Suprapubic skin (tissue), 4 donors: Measurements from ENCODE around the gene APOL3. TPM values are rescaled to one million over a fixed set of nuclear protein-coding genes. Genes with fewer than 3 reads are reported as not detected.
"Not testable (repeated sequence)": the region's sequence is repeated elsewhere in the genome, so short reads cannot be mapped to it uniquely, and the experiment has no call there.

ENCODE experiments used
- DNase-seq, 2 donors: peaks; one replicate each; pipeline ENCODE4 v3.0.0-alpha.2; 2019; ENCODE audit warnings: low spot score in 2 of 2
- H3K27ac ChIP-seq: fragments of 200-600 bp; sonication (generic); one replicate; pipeline ENCODE4 v1.5.1; 2019
- H3K27me3 ChIP-seq: fragments of 200-600 bp; sonication (generic); one replicate; pipeline ENCODE4 v1.5.1; 2019
- H3K36me3 ChIP-seq: fragments of 200-600 bp; sonication (generic); one replicate; pipeline ENCODE4 v1.5.1; 2019
- H3K4me1 ChIP-seq: fragments of 200-600 bp; sonication (generic); one replicate; pipeline ENCODE4 v1.5.1; 2019
- H3K4me3 ChIP-seq: fragments of 200-600 bp; sonication (generic); one replicate; pipeline ENCODE4 v1.5.1; 2019; ENCODE audit warnings: mild to moderate bottlenecking
- H3K9me3 ChIP-seq: fragments of 200-600 bp; sonication (generic); one replicate; pipeline ENCODE4 v1.5.1; 2019
- CTCF ChIP-seq, 2 donors: fragments of 200-600 bp in 1 of 2; fragments of 450-650 bp in 1 of 2; sonication (generic) in 1 of 2; IDR thresholded peaks; one replicate each; pipeline ENCODE4 v1.5.1; 2016 to 2019; ENCODE audit warnings: antibody characterized with exemption in 2 of 2, mild to moderate bottlenecking in 1 of 2, moderate library complexity in 1 of 2
- EP300 ChIP-seq: sonication (generic); formaldehyde crosslinking; IDR thresholded peaks from one replicate; pipeline ENCODE4 v1.6.1; 2017; ENCODE audit warnings: antibody characterized with exemption
- POLR2A ChIP-seq, 2 donors: fragments of 450-650 bp; IDR thresholded peaks; one replicate each; pipeline ENCODE4 v1.6.1; 2017; ENCODE audit warnings: antibody characterized with exemption in 2 of 2, mild to moderate bottlenecking in 2 of 2, moderate library complexity in 2 of 2
- POLR2AphosphoS5 ChIP-seq, 3 donors: sonication (generic); formaldehyde crosslinking; IDR thresholded peaks; one replicate each; pipeline ENCODE4 v1.6.1; 2017; ENCODE audit warnings: antibody characterized with exemption in 3 of 3
- WGBS: methylation state at CpG from one replicate; pipeline ENCODE4 v1.1.5; 2018; 5-methylcytosine and 5-hydroxymethylcytosine counted together
- total RNA-seq, 4 donors: library from RNA; depleted of rRNA; stranded (reverse); fragments of >200 nt; gene quantifications; one replicate each; pipeline ENCODE4 v1.1.0, GENCODE V29; 2016

APOL3 gene
- total RNA-seq, 4 donors from 2014 or later, result 29.7 to 46.7 (median 34.0) TPM

GRCh38 chr22:36191106-36191836 lies 30.7 kb upstream of the APOL3 start:
- 58% methylated on average over 17 of the region's 17 CpGs for WGBS
- H3K4me1 ChIP-seq, result peaks cover 12% of the 10 kb centered on the region
- TF ChIP-seq POLR2AphosphoS5 (IDR thresholded peaks at IDR 0.05) (no peak), CTCF (IDR thresholded peaks at IDR 0.05) (no peak), EP300 (no peak), POLR2A (IDR thresholded peaks at IDR 0.05) (no peak)
- H3K9me3 ChIP-seq, result no peaks in the 10 kb centered on the region
- H3K36me3 ChIP-seq, result no peaks in the 10 kb centered on the region
- DNase-seq, result no peak
- H3K27ac ChIP-seq, result no peak overlapping the region
- H3K27me3 ChIP-seq, result no peaks in the 10 kb centered on the region
- H3K4me3 ChIP-seq, result no peak overlapping the region

- H3K4me1 ChIP-seq, result peaks cover 21% of the 10 kb centered on the region
- H3K36me3 ChIP-seq, H3K27ac ChIP-seq, H3K27me3 ChIP-seq, H3K4me3 ChIP-seq, H3K9me3 ChIP-seq, DNase-seq: not testable (repeated sequence)
- 98% methylated on average over 3 of the region's 6 CpGs for WGBS
Observed at GRCh38 chr22:36187862-36188261, 27.3 kb upstream of the APOL3 start.

GRCh38 chr22:36185828-36186624 lies 25.5 kb upstream of the APOL3 start:
- H3K36me3 ChIP-seq, result no peaks in the 10 kb centered on the region
- no peak overlapping the region for H3K4me3 ChIP-seq
- no peaks in the 10 kb centered on the region for H3K27me3 ChIP-seq
- WGBS, result 86% methylated on average over 14 of the region's 14 CpGs
- H3K9me3 ChIP-seq, result no peaks in the 10 kb centered on the region
- TF ChIP-seq POLR2A (IDR thresholded peaks at IDR 0.05) (no peak), CTCF (IDR thresholded peaks at IDR 0.05) (no peak)
- peaks cover 16% of the 10 kb centered on the region for H3K4me1 ChIP-seq
- no peak overlapping the region for H3K27ac ChIP-seq
- DNase-seq, result no peak

GRCh38 chr22:36184433-36185025 lies 24.0 kb upstream of the APOL3 start:
- Histone ChIP-seq H3K9me3 (no peaks in the 10 kb centered on the region), H3K27ac (no peak overlapping the region), H3K36me3 (no peaks in the 10 kb centered on the region), H3K4me3 (no peak overlapping the region), H3K27me3 (no peaks in the 10 kb centered on the region), H3K4me1 (peaks cover 14% of the 10 kb centered on the region)
- TF ChIP-seq CTCF (IDR thresholded peaks at IDR 0.05) (no peak), POLR2AphosphoS5 (IDR thresholded peaks at IDR 0.05) (no peak), POLR2A (IDR thresholded peaks at IDR 0.05) (no peak), EP300 (no peak)
- WGBS, result 79% methylated on average over 10 of the region's 10 CpGs
- DNase-seq, result no peak

- WGBS, result 95% methylated on average over 7 of the region's 7 CpGs
- Histone ChIP-seq H3K9me3 (no peaks in the 10 kb centered on the region), H3K4me1 (peaks cover 14% of the 10 kb centered on the region), H3K27me3 (no peaks in the 10 kb centered on the region), H3K27ac (no peak overlapping the region), H3K4me3 (no peak overlapping the region), H3K36me3 (no peaks in the 10 kb centered on the region)
- DNase-seq, result no peak
- no peak for TF ChIP-seq POLR2A (IDR thresholded peaks at IDR 0.05)
- no peak for TF ChIP-seq POLR2AphosphoS5 (IDR thresholded peaks at IDR 0.05)
- TF ChIP-seq EP300, result no peak
- no peak for TF ChIP-seq CTCF (IDR thresholded peaks at IDR 0.05)
Observed at GRCh38 chr22:36183446-36183845, 22.9 kb upstream of the APOL3 start.
